Measurements from ENCODE around the gene CARNS1. TPM values are rescaled to one million over a fixed set of nuclear protein-coding genes. Genes with fewer than 3 reads are reported as not detected.
A peak's percentile ranks its signal among the peaks of the same experiment; 100 is the strongest.
"Not testable (repeated sequence)": the region's sequence is repeated elsewhere in the genome, so short reads cannot be mapped to it uniquely, and the experiment has no call there.

The CARNS1 gene
- total RNA-seq, 1 experiment from 2014 or later = not detected

- DNase-seq (ENCODE audit: low spot score) = no peak
- in situ Hi-C loops (cut with HindIII; ENCODE audit: low sequenced_read_pairs) = no loop called here
Measured at GRCh38 chr11:67395555-67396258, 19.8 kb upstream of the CARNS1 start.

GRCh38 chr11:67396259-67396581 is 19.3 kb upstream of the CARNS1 start:
- in situ Hi-C loops (cut with HindIII; ENCODE audit: low sequenced_read_pairs) = no loop called here
- DNase-seq (ENCODE audit: low spot score) = no peak

DNA sequence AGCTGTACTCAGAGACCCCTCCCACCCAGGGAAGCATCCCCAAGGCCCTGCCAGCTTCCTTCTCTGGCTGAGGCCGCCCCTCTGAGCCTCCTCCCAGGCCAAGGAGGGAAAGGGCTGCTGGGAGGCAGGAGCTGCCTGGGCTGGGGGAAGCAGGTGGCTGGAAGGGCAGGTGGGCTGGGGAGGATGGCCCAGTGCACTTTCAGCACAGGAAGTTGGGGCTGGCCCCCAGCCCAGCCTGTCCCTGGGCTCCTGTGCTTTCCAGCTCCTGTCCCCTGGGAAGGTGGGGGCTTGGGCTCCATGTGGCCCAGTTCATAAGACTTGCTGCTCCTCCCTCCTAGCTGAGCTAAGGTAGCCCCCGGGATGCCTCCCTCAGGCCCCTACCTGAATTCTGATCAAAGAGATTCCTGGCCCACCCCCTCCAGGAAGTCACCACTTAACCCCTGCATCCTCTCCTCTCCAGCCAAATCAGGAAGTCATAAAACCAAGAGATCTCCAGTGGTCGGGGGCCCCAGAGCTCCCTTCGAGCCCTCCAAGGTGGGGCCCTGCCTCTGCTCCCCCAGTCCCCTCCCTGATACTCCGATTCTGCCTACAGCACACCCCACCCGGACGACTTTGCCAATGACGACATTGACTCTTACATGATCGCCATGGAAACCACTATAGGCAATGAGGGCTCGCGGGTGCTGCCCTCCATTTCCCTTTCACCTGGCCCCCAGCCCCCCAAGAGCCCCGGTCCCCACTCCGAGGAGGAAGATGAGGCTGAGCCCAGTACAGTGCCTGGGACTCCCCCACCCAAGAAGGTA is 18.7 kb upstream of the CARNS1 start:
- in situ Hi-C loops (cut with HindIII; ENCODE audit: low sequenced_read_pairs) = no loop called here
- DNase-seq (ENCODE audit: low spot score) = no peak

GRCh38 chr11:67397536-67397935 is 17.9 kb upstream of the CARNS1 start:
- DNase-seq (ENCODE audit: low spot score) = no peak
- in situ Hi-C loops (cut with HindIII; ENCODE audit: low sequenced_read_pairs) = no loop called here

DNA sequence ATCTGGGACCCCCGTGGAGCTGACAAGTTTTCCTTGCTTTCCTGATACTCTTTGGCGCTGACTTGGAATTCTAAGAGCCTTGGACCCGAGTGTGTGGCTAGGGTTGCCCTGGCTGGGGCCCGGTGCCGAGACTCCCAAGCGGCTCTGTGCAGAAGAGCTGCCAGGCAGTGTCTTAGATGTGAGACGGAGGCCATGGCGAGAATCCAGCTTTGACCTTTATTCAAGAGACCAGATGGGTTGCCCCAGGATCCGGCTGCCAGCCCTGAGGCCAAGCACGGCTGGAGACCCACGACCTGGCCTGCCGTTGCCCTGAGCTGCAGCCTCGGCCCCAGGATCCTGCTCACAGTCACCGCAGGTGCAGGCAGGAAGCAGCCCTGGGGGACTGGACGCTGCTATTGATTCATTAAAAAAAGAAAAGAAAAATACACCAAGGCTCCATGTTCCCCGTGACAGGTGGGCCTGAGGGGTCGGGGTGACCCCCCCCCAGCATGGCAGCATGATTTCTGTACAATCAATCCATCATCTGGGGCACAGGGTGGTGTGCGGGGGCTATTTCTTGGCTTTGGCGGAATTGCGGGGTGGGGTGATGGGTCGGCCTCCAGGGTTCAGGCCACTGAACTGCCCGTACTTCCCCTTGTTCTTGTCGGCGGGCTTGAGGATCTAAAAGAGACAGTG is 17.4 kb upstream of the CARNS1 start:
- in situ Hi-C loops (cut with HindIII; ENCODE audit: low sequenced_read_pairs) = no loop called here

DNA sequence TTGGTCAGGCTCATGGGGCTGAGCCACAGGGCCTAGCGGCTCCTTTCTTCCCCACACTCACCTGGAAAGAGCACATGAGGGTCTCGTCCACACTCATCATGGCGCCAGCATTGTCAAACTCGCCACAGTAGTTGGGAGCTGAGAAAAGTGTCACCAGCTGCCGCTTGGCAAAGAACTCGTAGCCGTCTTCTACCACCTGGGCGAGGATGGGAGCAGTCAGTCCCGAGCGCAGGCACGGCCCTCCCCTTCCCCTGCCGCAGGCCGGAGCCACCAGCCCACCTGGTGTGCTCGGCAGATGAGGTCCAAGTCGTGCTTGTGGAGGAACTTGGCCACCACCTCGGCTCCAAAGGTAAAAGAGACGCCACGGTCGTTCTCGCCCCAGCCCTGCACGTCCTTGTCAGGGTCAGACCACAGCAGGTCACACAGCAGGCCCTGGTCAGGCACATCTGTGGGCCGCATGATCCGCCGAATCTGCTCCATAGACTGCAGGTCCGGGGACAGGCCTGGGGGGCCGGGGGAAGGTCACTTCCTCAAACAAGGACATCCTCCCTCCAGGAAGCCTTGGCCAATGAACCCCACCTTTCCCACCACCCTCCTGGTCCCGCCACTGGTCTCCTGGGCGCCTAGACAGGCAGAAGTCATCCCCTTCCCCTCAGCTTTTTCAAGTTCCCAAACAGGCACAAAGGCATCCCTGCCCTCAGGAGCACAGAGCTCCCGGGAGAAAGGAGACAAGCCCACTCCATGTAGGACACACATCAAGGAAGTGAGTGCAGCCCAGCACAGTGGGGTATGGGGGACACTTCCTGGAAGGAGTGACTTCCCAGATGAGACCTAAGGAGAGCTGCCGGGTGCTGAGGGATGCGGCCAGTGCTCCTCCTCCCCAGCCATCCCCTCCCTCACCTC is 16.6 kb upstream of the CARNS1 start:
- no peak for DNase-seq (ENCODE audit: low spot score)
- in situ Hi-C loops (cut with HindIII; ENCODE audit: low sequenced_read_pairs) = no loop called here

More for the DNA sequence above, 17.4 kb upstream of the CARNS1 start:
- peak; percentile 59 for DNase-seq (ENCODE audit: low spot score)

DNA sequence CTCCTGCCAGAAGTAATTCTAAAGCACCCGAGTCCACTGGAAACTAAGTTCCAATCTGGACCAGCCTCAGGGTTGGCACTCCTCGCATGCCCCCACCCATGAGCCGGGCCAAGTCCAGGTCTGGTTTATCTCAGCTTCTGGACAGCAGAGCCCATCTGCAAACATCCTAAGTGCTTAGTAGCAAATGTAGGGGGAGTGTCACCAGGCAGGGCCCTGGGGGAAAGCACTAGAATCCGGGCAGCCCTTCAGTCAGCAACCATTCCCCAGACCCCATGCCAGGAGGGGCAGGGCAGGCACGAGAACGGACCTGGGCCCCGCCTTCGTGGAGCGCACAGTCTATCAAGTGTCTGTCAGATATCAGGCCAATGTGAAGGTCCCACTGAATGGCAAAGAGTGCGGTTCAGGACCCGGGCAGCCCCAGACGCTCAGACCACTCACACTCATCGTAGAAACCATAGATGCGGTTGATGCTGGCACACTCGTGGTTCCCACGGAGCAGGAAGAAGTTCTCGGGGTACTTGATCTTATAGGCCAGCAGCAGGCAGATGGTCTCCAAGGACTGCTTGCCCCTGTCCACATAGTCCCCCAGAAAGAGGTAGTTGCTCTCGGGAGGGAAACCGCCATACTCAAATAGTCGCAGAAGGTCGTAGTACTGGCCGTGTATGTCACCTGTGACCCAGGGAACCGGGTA is 15.1 kb upstream of the CARNS1 start:
- DNase-seq (ENCODE audit: low spot score) = no peak
- in situ Hi-C loops (cut with HindIII; ENCODE audit: low sequenced_read_pairs) = no loop called here

GRCh38 chr11:67400942-67401494 is 14.5 kb upstream of the CARNS1 start:
- DNase-seq (ENCODE audit: low spot score) = no peak
- in situ Hi-C loops (cut with HindIII; ENCODE audit: low sequenced_read_pairs) = no loop called here

- in situ Hi-C loops (cut with HindIII; ENCODE audit: low sequenced_read_pairs) = no loop called here
- peak; percentile 92 for DNase-seq (ENCODE audit: low spot score)
Measured at GRCh38 chr11:67401495-67402191, 13.8 kb upstream of the CARNS1 start, which contains the start of gene PPP1CA. TSS of gene PPP1CA (minus strand) at chr11:67401858. CDS start at chr11:67401782, 76 bp downstream.

GRCh38 chr11:67402192-67402839 is 13.2 kb upstream of the CARNS1 start:
- DNase-seq (ENCODE audit: low spot score); in situ Hi-C loops (cut with HindIII; ENCODE audit: low sequenced_read_pairs): not testable (repeated sequence)

DNA sequence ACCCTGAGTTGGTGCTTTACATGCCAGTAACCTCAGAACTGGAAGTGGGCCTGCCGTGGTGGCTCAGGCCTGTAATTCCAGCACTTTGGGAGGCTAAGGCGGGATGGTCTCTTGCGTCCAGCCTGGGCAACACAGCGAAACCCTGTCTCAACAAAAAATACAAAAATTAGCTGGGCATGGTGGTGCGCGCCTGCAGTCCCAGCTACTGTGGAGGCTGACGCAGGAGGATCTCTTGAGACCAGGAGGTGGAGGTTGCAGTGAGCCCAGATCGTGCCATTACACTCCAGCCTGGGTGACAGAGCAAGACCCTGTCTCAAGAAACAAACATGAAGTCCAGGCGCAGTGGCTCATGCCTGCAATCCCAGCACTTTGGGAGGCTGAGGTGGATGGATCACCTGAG is 12.4 kb upstream of the CARNS1 start:
- DNase-seq (ENCODE audit: low spot score); in situ Hi-C loops (cut with HindIII; ENCODE audit: low sequenced_read_pairs): not testable (repeated sequence)

GRCh38 chr11:67404515-67405195 is 10.8 kb upstream of the CARNS1 start:
- no peak for DNase-seq (ENCODE audit: low spot score)
- in situ Hi-C loops (cut with HindIII; ENCODE audit: low sequenced_read_pairs) = no loop called here

DNA sequence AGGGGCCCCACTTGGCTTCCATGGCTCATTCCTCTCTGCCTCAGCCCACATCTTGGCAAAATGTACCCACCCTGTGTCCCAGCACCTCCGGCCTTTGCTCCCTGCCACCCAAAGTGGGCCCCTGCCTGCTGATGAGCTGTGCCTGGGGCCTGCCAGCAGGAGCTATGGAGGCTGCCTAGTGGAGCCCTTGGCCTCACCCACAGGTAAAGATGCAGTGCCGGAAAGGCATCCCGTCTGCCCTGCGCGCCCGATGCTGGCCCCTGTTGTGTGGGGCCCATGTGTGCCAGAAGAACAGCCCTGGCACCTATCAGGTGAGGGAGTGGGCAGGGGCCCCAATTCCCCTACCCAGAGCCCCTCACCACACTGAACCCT is 10.3 kb upstream of the CARNS1 start:
- no peak for DNase-seq (ENCODE audit: low spot score)
- in situ Hi-C loops (cut with HindIII; ENCODE audit: low sequenced_read_pairs) = no loop called here

DNA sequence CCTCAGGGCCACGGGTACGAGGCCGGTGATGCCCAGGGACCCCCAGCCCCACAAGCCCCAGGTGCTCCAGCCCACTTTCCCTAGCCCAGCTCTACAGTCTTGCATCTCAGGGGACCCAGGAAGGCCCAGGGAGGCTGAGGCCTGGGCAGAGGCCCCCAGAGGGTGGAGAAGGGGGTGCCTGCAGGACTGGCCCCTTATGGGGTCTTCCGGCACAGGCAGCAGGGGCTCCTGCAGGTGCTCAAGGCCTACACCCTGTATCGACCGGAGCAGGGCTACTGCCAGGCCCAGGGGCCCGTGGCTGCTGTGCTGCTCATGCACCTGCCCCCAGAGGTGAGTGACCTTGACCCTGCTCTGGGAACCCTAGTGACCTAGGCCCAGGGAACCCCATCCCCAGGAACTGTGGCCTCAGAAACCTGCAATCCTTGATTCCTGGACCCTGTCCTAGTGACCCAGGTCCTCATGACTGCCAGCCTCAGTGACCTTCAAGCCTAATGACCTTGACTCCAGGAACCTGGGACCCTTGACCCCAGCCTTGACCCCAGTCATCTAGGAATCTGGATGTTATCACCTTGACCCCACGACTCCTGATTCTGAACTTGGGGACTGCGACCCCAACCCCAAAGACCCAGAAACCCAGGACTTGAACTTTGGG is 9.7 kb upstream of the CARNS1 start:
- in situ Hi-C loops (cut with HindIII; ENCODE audit: low sequenced_read_pairs) = no loop called here

DNA sequence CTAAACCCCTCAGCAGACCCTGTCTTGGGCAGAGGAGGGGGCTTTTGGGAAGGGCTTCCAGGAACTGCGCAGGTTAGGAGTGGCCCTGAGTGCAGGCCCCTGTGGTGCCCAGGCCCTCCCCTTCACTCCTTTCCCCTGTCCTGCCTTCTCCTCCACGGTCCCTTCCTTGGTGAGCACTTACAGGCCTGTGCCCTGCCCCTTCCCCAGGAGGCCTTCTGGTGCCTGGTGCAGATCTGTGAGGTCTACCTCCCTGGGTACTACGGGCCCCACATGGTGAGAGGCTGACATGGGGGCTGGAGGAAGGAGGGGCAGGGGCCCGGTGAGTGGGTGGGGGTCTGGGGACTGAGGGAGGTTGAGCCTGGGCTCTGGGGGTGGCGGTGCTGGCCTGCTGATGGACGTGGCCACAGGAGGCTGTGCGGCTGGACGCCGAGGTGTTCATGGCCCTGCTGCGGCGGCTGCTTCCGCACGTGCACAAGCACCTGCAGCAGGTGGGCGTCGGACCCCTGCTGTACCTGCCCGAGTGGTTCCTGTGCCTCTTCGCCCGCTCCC is 9.0 kb upstream of the CARNS1 start:
- DNase-seq (ENCODE audit: low spot score) = no peak
- in situ Hi-C loops (cut with HindIII; ENCODE audit: low sequenced_read_pairs) = no loop called here

More for the DNA sequence above, 9.7 kb upstream of the CARNS1 start:
- DNase-seq (ENCODE audit: low spot score) = no peak
